ENCODE measurements around the gene SUSD2.

- no peak for TF ChIP-seq CTCF (optimal IDR thresholded peaks at IDR 0.05 in 1 of 3, IDR thresholded peaks at IDR 0.05 in 1 of 3, conservative IDR thresholded peaks at IDR 0.05 in 1 of 3; ENCODE audit: extremely low read depth in 1 of 3, insufficient read depth in 2 of 3, low read length in 3 of 3)
- TF ChIP-seq EZH2 (IDR thresholded peaks at IDR 0.05; ENCODE audit: low read length), result no peak
Measured at GRCh38 chr22:24161909-24162308, 19.4 kb upstream of the SUSD2 start.

All from keratinocyte (primary cell).